WI38 (cell line): Measurements from ENCODE around the gene DLGAP1.
"Not testable (repeated sequence)": the region's sequence is repeated elsewhere in the genome, so short reads cannot be mapped to it uniquely, and the experiment has no call there.

ENCODE experiments used
- H3K4me3 ChIP-seq: 2 replicates; pipeline ENCODE4 v1.5.1; 2011; ENCODE audit warnings: low read depth, mild to moderate bottlenecking, control low read depth, low read length
- CTCF ChIP-seq: IDR thresholded peaks from 2 replicates; pipeline ENCODE4 v1.5.1; 2012; ENCODE audit warnings: low read depth, mild to moderate bottlenecking, control low read depth, low read length

DLGAP1 gene

GRCh38 chr18:3604235-3604497, 850.9 kb downstream of the DLGAP1 start:
- H3K4me3 ChIP-seq, result peak overlapping the region; percentile 64
- TF ChIP-seq CTCF, result no peak

GRCh38 chr18:3603421-3604234, 851.5 kb downstream of the DLGAP1 start:
- no peak for TF ChIP-seq CTCF
- H3K4me3 ChIP-seq, result peak overlapping the region; percentile 64

- not testable (repeated sequence) for H3K4me3 ChIP-seq
These were observed 853.9 kb downstream of the DLGAP1 start for GRCh38 chr18:3601106-3601755.

- no peak overlapping the region for H3K4me3 ChIP-seq
- no peak for TF ChIP-seq CTCF
These were observed 855.2 kb downstream of the DLGAP1 start for GRCh38 chr18:3599861-3600260.

- no peak overlapping the region for H3K4me3 ChIP-seq
- TF ChIP-seq CTCF, result no peak
These were observed 855.9 kb downstream of the DLGAP1 start for GRCh38 chr18:3599195-3599594.

GRCh38 chr18:3598581-3598980, 856.5 kb downstream of the DLGAP1 start:
- no peak for TF ChIP-seq CTCF
- no peak overlapping the region for H3K4me3 ChIP-seq

- H3K4me3 ChIP-seq, result no peak overlapping the region
- TF ChIP-seq CTCF, result no peak
These were observed 857.4 kb downstream of the DLGAP1 start for GRCh38 chr18:3597409-3598357.
